ENCODE measurements around the gene GNAL.
A peak's percentile ranks its signal among the peaks of the same experiment; 100 is the strongest.

The GNAL gene

DNA sequence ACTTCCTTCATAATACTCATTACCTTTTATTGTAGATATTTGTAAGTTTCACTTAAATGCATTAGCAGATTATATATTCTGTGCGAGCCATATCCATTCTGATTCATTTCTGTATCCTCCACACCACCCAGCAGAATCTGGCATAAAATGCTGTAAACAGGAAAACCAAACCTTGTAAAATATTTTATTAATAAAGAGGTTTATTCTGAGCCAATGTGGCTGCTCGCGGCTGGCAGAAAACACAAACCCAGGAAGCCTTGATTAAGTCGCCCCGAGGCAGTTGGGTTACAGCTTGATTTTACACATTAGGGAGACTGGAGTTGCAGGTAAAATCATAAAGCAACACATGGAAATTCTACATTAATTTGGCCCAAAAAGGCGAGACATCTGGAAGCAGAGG is 40.5 kb downstream of the GNAL start:
- no peak for DNase-seq

DNA sequence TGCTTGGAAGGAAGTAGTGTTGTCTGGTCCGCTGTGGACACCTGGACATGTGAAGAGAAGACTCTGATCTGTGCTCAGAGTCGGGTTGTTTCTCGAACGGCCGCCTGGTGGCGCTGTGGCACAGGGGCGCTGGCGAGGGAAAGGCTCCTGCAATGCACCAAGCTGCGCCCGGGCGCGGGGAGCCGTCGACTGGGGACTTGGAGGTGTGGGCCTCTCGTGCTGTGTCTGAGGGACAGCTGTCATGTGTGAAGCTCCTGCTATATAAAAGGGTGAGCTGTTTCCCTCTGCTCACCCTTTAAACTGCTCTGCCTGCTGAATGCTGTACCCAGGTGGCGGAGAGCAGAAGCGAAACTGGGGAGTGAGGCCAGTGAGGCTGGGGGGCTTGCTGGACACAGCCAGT is 44.0 kb downstream of the GNAL start:
- peak; percentile 68 for DNase-seq

DNA sequence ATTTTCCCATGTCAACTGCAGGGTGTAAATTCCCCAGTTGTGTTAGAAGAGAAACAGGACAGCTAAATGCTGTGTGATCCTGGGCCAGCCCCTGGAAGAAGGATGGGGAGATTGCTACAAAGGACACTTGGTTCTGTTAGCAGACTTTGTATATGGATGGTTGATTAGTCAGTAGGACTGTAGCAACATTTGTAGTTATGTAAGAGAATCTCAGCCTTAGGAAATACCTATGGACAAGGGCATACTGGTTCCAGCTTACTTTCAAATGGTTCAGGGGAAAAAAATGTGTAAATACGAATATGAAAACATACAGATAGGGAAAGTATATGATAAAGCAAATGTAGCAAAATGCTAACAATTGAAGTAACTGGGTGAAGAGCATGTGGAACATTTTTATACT is 47.6 kb downstream of the GNAL start:
- no peak for DNase-seq

DNA sequence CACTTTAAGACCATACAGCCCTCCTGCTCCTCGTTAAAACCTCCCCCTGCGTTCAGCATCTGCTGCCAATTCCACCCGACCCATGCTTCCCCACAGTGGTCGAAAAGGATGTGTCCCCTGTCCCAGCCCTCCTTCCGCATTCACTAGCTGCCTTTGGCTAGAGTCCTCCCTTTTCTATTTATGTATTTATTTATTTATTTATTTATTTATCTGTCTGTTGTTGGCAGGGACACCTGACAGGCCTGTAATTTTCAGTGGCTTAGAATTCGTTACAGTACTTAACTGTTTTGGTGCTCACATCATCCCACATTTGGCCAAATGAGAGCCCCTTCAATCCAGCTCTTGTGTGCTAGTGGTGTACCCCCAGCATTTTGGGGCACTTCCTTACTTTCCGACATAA is 50.8 kb downstream of the GNAL start:
- no peak for DNase-seq

DNA sequence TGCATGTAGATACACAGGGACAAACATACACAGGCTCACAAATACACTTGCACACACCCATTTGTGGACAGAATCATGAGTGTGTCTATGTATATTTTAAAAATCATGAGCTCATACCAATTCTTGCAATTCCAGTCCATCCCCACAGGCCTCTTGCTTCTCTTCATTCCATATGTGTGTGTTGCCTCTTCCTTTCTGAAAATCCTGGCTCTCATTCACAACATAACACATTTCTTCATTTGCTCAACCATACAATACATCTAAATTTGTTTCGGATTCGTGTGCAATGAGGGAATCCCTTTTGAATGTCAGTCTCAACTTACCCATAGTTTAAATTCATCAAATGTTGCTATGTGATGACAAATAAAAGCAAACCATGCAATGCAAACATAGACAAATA is 51.4 kb downstream of the GNAL start:
- DNase-seq = no peak

DNA sequence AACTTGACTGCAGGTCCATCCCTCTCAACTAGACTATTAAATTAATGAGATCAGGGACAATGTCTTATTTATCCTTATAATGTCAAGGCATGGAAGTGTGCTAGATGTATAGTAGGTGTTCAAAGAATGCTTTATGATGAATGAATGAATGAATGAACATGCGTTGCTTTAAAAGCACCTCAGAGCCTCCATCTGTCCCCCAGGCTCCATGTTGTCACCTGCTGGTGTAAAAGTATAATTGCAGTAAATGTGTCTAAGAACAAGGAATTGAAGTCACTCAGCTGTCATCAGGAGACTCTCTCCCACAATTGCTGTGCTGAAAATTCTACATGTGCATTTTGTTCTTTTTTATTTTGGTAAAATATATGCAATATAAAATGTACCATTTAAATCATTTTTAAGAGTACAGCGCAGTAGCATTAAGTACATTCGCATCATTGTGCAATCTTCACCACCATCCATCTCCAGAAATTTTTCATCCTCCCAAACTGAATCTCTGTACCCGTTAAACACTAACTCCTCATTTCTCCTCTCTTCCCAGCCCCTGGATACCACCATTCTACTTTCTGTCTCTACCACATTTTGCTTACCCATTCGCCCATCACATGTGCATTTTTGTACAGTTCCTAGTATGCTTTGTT is 52.6 kb downstream of the GNAL start:
- no peak for DNase-seq

DNA sequence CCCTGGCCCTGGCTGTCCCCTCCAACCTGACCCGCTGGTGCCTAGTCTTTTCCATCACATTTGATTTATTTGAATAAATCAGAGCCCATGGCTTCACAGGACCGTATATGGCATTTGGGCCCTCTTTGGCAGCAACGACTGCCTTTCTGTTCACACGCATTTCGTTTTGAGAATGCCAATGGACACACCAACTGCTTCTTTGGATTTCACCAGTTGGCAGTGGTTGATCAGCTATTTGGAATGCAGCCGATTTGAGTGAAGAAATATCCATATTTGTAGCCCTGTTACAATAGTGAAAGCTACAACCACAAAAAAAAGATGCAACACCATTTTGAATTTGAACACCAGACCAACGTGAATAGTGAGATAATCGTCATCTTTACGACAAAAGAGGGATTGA is 56.5 kb downstream of the GNAL start:
- DNase-seq = no peak

DNA sequence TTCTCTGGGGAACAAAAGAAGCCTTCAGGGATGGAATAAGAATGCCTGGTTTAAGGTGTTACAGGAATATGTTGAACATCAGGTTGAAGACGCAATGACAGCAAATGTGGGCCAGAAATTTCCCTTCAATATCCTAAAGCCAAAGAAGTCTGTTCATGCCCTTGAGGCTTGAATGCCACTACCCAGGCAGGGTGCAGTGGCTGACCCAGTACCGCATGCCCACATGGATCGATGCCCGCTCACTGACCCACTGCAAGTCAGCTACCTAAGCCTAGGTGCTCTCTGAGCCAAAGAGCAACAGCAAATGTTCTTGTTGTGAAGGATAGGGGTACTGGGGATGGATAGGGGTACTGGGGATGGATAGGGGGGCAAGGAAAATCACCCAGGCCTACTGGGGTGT is 58.2 kb downstream of the GNAL start:
- DNase-seq = no peak

DNA sequence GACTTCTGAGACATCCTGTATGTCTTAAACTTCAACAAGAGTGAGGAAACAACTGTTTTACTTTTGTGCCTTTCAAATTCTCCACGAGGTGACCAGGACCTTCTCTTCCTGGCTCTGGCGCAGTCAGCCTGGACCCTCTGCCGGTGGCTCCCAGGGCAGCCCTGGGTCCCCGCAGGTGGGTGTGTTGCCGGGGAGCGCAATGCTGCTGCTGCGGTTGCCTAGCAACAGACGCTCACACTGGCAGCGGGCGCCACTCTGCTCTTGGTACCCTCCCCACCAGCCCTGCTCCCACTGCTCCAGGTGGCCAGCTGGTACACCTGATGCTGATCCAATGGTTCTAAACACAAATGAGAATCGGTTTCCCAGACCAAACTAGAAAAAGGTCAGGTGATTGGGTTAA is 58.7 kb downstream of the GNAL start:
- DNase-seq = no peak

DNA sequence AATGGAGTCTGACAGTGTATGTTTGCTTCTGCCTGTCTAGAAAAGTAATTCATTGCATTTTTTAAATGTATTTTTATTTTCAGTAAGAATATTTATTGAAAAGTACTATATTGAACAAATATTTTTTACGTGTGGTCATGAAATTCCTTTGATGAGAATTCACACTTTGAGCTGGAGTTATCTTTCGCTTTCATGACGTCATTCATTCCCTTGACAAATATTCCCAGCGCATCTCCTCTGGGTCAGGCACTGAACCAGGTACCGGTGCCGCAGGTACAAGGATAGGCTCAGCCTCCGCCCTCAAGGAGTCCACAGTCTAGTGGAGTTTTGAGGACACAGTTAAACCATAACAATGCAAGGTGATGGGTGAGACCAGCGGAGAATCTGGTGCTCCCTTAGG is 60.2 kb downstream of the GNAL start:
- DNase-seq = no peak

DNA sequence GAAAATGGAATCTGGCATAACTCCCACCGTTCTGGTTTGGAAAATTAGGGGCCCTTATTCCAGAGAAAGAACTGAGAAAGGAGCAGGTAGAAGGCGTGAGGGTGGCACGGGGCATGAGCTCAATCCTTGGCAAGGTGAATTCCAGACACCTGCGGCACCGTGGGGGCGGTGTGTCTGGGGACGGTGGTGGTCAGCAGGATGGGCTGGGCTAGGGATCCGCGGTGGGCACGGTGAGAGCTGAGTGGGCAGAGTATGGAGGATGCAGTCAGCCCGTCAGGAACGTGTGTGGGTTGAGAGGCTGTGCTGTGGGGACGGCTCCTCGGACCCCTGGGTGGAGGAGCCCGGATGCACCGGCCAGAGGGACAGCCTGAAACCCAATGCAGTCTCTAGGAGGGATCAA is 61.1 kb downstream of the GNAL start:
- no peak for DNase-seq

DNA sequence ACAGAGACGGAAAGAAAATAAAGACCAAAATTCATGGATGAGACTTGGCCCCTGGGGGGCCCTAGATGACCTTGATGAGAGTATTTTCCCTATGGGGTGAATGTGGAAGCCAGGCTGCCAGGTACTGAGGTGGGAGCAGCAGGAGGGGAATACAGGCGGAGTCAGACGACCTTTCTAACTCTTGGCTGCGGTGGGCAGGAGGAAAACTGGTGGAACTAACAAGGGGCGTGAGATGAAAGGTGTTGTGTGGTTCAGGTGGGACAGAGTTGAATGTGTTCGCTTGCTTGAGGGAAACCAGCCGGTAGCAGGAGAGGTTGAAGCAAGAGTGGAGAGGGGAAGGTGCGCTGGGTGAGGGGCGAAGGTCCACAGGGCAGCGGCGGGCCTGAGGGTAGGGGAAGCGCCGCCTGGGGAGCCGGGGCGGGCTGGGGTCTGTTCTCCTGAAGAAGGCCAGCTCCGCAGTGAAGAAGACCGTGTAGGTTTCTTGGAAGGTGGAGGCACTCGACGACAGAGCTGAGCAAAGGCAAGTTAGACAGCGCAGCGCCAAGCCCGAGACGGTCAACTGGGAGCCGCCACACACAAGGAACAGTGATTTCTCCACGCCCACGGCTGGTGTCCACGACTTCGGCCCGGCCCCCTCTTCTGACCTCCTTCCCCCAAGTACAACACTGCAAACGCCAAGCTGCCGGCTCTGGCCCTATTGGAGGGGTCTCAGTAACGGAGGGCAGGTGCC is 61.7 kb downstream of the GNAL start:
- no peak for DNase-seq

DNA sequence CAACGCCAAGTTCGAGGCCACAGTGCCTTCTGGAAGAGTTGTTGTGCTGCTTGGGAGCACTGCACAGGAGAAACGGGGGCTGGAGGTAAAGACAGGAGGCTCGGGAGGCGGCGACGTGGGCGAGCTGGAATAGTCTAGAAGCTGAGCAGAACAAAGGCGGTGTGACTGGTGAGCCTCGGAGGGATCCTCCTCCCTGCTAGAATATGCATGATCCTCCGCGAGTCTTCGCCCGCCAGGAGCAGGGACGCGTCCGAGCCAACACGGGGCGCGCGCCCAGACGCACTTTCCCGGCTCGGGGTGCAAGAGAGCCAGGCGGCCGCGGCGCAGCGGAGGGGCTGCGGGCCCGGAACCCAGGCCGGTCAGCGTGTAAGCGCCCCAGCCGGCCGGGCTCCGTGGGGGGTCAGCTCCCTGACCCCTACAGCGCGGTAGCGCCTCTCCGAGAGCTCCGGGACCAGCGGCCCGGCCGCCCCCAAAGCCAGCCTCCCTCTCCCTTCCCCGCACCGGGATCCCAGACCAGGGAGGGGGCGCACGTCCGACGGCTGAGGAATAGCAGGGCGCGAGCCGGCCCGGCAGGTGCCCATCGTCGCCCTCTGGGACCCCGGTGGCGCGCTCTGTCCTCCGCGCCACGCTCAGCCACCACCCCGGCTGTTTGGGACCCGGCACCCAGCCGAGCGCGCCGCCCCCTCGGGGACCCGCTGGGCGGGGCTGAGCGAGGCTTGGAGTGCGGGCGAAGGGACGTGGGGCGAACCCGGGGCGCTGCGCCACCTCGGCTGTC is 62.5 kb downstream of the GNAL start:
- no peak for DNase-seq

DNA sequence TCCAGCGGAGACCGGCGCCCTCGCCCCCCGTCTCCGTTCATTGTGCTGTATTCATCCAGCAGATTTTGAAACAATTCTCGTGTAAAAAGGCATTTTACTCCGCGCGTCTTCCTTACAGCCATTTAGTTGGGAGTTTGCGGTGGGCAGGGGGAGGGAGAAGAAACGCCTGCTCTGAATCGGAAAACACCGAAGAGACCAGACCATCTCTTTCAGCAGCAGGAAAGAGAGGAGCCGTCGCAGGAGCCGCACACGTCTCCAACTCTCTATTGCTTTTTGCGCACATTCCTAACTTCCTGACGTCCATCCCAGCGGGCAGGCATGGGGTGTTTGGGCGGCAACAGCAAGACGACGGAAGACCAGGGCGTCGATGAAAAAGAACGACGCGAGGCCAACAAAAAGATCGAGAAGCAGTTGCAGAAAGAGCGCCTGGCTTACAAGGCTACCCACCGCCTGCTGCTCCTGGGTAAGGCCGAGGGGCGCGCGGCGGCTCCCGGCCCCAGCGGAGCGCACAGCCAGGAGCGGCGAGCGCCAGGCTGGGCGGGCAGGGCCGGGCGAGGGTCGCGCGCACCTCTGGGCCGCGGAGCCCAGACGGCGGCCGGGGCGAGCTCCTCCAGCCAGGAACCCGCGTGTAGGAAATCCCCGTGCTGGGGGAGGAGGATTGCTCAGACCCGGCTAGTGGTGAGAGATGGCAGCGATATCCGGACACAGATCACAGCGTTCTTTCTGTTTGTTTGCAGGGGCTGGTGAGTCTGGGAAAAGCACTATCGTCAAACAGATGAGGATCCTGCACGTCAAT is 63.2 kb downstream of the GNAL start:
- DNase-seq = no peak

DNA sequence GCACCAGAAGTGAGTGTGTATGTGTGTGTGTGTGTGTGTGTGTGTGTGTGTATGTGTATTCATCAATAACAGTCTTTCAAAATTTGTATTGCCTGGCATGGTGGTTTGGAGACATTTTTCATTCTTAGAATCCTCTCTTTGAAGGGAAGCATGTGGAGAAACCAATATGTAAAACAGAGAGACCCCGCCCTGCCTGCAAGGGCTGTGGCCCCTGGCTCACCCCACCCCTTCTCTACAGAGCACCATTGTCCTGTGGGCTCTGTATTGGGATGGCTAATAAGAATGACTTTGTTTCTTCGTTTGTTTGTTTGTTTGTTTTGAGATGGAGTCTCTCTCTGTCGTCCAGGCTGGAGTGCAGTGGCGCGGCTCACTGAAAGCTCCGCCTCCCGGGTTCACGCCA is 65.9 kb downstream of the GNAL start:
- DNase-seq = no peak

DNA sequence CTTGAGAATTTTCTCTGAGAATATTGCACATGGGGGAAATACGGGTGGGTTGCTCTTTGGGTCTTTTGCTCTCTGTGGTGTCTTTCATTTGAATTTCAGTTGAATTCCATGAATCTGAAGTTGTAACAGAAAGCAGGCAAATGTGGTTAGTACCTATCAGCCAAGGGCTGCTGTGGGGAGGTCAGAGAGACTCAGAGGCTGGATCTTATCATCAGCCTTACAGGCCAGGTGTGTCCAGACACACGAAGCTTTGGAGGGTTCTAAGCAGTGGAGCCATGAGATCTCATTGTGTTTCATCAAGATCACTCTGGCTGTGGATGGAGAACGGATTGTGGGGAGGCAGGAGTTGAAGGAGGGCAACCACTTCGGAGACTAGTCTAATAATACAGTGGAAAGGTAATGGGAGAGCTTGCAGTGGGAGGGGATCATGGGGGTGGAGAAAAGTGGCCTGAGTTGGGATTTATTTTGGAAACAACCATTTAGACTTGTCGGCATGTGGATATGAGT is 68.1 kb downstream of the GNAL start:
- DNase-seq = no peak

DNA sequence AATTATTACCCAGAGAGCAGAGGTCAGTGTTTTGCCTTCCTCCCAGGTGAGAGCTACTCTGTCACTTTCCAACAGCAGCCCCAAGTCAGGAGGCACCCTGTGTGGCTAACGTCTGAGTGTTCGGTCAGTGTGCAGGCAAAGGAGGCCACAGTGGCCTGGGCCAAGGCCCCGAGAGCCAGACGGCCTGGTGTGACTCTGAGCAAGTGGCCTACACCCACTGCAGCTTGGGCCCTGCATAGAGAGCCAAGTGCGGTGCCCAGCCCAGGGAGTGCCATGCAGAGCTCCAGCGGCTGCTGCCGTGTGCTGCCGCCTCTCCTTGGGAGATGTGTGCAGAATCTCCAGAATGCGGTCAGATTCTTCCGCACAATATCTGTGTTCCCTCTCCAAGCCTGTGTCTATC is 70.4 kb downstream of the GNAL start:
- no peak for DNase-seq

DNA sequence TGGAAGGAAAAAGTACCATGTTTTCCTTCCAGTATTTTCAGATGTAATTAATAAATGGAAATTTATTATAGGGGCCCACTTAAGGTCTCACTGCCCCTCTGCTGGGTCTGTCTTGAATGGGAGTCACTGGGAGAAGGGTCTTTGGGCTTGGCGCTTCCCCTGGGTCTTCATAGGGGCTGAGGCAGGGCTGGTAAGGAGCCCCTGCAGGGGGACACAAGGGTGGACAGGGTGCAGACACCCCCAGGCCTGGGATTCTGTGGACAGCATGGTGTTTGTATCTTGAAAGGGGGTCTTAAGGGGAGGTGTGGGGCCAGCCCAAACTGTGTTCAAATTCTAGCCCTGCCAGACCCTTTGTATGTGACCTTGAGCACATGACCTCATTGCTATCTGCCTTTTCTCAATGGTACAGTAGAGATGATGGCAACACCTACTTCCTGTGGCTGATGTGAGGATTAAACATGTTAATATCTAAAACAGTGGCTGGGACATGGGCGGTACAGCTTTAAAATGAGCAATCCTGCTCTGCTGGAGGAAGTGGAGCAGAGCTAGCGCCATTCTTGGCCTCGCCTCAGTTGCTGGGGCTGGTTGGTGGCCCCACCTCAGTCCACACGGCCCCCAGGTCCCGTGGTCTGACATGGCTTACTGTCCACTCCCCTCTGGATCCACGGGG is 71.6 kb downstream of the GNAL start:
- no peak for DNase-seq

DNA sequence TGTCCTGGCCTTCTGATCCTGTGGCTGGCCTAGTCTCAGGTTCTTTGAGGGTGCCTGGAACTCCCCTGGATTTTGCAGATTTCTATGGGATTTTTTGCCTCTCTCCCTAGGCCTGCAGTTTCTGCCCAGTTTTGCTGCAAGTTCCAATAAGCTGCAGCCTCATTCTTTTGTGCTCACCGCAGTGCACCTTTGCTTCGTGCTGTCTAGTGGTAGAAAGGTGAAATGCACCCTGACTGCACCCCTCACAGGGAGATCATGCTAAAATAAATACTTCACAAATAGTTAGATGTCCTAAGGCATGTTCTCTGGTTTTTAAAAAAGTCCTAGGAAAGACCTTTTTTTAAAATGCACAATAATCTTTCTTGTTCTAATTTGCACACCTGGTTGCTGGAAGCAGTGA is 72.5 kb downstream of the GNAL start:
- DNase-seq = no peak

DNA sequence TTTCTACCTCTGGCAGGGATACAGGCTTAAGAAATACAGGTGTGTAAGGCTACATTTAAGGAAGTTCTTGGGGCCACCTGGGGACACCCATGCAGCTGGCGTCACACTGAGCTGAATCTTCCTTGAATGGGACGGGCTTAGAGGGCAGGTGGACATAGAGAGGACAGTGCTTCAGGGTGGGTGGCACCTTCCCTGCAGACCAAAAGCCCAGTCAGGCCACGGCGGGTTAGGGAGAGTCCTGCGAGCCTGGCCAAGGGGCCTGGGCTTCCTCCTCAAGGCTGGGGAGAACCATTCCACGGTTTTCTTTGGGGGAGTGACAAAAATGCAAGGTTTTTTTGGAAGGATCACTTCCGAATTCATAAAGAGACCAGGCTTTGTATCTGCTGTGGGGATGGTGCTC is 73.4 kb downstream of the GNAL start:
- no peak for DNase-seq

DNA sequence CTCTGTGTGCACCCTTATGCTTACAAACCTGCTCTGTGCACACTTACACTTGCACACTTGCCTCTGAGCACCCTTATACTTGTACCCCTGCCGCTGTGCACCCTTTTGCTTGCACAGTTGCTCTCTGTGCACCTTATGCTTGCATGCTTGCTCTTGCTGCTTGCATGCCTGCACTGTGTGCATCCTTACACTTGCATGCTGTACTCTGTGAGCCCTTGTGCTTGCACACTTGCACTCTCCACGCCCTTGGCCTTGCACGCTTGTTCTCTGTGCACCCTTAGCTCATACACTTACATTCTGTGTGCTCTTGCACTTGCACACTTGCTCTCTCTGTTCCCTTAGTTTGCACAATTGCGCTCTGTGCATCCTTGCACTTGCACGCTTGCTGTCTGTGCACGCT is 78.3 kb downstream of the GNAL start:
- DNase-seq = no peak

DNA sequence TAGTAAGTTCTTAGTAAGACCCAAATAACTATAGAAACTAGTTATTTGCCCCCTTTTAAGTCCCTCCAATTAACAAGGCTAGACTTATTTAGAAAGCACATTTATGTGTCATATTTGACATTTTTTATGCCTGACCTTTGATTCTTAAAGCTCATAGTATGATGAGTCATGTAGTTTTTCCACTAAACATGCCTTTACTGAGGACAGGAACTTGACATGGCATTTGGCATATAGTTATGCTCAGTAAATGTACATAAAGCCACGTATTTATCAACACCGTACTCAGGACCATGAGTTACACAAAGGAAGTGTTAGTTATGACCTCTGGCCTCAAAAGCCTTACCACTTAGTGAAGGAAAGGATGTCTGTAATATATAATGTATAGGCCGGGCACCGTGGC is 78.9 kb downstream of the GNAL start:
- no peak for DNase-seq
